HG03135 (cell line): ENCODE data around the gene SURF4.

Experiments used
- ATAC-seq: cut with Tn5 transposase; IDR thresholded peaks from one replicate; pipeline ENCODE4 v1.9.1; 2021; ENCODE audit warnings: mild to moderate bottlenecking, moderate library complexity; ENCODE audit not compliant: unreplicated experiment

SURF4 gene

GRCh38 chr9:133353548-133353947, 22.3 kb downstream of the SURF4 start:
- no peak for ATAC-seq

GRCh38 chr9:133352635-133353340, 23.1 kb downstream of the SURF4 start:
- ATAC-seq: no peak

DNA sequence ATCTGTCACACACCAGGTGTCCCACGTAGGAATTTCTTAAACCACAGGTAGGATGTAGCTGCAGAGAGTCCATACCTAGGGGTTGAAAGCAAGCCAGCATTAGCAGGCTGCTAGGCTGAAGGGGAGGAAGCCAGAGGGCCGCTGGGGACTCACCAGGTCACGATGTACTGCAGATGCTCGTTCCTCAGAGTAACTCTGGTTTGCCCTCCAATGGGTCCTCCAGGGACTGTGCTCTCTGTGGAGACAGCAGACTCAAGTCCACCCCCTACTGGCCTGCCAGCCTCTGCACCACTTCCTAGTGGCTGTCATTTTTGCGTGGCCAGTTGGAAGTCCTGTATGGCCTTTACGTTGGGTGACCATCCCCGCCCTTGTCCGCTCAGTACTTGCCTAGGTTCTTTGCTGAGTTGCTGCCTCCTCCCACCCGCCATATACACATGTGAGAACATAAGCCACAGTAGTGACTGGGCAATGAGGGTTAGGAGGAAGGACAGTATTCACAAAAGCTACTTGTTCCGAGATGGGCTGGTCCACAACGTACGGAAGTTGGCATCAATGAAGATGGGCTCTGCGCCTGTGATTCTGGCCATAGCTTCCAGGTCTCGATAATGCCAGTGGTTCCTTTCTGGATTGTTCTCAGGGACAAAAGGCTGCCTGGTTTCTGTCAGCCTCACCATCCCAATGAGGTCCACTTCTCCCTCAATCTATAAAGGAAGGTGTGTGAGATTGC, 23.8 kb downstream of the SURF4 start:
- no peak for ATAC-seq

- no peak for ATAC-seq
Observed at GRCh38 chr9:133351526-133351907, 24.3 kb downstream of the SURF4 start.

GRCh38 chr9:133349965-133350616, 25.8 kb downstream of the SURF4 start:
- ATAC-seq: no peak

DNA sequence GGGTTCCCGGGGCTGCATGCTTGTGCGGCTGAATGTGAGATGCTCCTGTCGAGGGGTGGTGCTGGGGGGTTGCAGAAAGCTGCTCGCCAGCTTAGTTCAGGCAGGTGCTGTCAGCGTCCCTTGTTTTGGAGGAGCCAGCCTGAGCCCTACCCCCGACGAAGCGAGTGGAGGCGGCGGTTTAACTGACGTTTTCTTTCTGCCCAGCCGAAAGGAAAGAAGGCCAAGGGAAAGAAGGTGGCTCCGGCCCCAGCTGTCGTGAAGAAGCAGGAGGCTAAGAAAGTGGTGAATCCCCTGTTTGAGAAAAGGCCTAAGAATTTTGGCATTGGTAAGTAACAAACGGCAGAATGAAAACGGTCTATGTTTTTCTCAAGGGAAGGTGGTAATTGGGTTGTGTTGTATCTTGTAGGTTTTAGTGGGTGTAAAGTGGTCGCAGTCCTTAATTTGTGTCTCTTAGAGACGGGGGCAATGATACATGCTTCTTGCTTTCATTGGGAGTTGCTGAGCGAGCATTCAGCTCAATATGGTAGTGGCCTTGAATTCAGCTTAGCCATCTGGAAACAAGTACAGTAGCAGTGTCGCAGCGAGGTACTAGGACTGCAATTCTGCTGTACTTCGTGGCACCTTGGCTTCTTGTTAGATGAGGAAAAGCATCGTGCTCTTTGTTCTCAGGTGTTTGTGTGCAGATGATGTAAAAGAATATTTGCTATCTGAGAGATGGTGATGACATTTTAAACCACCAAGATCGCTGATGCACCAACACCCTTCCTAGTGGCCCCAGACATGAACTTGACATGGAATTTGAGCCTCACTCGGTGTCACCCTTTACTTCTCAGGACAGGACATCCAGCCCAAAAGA, 26.9 kb downstream of the SURF4 start:
- ATAC-seq: no peak

DNA sequence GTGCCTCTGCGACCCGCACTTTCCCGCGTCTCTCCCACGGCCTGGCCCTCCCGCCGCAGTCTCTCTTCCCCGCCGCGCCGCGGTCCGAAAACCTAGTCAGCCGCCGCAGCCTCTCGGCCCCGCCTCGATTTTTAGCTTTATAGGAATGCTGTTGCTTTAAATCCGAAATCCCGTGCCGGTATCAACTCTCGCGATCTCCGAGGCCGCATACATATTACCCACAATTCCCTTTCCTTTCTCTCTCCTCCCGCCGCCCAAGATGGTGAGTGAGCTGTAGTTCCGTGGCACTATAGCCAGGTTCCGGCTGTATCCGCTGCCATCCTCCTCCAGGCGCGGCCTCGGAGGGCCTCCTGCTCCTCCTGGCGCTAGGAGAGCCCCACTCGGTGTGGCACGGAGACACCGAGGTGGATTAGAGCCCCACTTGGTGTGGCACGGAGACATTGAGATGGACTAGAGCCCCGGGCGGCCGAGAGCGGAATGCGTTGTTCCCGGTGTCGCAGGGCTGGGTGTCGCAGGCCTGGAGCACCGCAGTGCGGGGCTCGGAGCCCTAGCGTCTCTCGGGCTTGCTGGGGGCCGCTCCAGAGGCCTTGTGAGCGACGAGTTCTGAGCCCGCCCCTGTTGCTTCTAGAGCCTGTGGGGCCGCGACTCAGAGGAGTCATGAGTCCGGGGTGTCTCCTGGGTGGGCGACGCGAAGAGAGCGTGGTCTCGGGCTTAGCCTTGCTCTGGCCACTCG, 27.7 kb downstream of the SURF4 start, which contains the start of the genes MED22 and RPL7A:
Gene MED22 (minus strand): TSS at position 147 of the 733 bp plus-strand sequence. CDS start 1,469 bp downstream, outside the sequence.
Gene RPL7A (plus strand): TSS at position 234 of the 733 bp plus-strand sequence. CDS start 26 bp downstream, at position 260.
- ATAC-seq: peak; percentile 81

DNA sequence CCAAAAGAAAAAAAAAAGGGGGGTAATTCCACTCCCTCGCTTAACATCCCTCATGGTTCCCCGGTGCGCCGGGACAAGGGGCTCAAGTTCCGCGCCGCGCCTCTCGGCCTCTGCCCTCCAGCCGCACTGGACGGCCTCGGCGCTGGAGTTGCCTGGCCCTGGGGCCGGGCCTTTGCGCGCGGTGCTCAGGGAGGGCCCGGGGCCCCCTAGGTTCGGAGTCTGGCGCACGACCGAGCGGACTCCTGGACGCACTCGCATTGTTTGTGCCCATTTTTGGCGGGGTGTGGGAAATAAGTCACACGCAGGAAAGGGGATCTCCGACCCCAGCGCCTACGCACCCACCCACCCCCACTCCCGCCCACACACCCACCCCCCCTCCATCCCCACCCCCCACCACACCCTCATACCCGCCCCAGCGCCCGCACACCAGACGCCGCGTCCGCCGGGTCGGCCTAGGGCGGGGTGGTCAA, 28.3 kb downstream of the SURF4 start:
- ATAC-seq: peak; percentile 14

DNA sequence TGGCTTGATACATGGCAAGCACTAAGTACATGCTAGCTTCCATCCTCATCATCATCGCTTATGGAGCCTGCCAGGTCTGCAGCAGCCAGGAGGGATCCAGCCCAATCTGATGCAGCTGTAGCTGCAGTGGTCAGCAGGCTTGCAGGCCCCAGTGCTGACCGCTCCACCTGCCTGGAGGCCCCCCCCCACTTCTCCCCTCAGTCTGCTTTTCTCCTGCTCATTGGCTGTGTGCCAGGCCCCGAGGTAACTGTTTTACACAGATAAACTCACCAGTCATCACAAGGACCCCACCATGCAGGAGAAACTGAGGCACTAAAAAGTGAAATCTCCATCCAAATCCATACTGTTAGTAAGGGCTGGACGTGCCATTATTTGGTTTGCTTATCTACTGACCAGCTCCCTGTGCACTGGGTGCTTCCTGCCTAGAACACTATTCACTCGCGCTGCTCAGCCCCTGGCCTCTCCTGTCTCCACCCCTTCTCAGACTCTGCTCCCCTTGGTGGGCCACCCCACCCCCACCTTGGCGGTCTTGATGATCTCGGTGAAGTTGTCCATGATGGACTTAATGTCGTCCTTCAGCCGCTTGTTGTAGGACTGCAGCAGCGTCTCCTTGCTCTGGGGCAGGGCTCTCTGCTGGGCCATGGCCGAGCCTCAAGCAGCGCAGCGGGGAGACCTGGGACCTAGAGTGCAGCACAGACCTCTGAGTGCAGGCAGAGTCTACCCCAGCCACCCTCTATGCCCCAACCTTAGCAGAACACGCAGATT, 29.7 kb downstream of the SURF4 start:
- no peak for ATAC-seq

DNA sequence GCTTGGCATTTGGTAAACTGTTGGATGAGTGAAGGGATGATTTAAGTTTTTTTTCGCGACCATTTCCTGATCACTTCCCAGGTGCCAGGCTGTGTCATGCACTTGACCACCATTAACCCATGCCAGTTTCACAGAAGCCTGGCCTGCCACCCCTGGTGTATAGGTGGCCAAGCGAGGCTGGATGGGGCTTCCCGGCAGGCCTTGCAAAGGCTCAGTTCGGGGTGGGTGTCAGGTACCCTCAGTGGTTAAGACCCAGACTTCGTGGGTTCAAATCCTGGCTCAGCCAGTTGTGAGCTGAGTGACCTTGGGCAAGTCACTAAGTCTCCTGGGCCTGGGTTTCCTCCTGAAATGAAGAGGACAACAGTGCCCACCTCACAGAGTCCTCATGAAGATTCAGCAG, 30.3 kb downstream of the SURF4 start:
- ATAC-seq: no peak

GRCh38 chr9:133344979-133345378, 30.9 kb downstream of the SURF4 start:
- ATAC-seq: no peak

DNA sequence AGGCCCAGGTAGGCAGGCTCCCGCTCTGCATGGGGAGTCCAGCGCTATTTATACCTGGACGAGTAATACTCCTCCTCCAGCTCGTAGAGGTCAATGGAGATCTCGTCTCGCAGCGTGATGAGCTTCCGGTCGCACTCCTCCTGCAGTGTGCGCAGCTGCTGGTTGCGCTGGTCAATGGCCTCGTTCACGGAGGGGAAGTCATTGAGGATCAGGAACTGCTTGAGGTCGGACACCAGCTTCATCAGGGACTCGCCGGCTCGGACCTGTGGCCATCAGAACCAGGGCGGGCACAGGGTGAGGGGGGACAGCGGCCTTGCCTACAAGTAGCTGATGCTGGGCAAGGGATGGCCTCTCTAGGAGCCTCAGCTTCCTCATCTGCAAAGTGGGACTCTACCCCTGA, 31.8 kb downstream of the SURF4 start:
- ATAC-seq: no peak

GRCh38 chr9:133342570-133342969, 33.3 kb downstream of the SURF4 start:
- no peak for ATAC-seq

GRCh38 chr9:133342069-133342406, 33.8 kb downstream of the SURF4 start:
- ATAC-seq: no peak

- ATAC-seq: no peak
Observed at GRCh38 chr9:133341369-133342068, 34.3 kb downstream of the SURF4 start.

- ATAC-seq: no peak
Observed at GRCh38 chr9:133340916-133341315, 34.9 kb downstream of the SURF4 start.

- no peak for ATAC-seq
Observed at GRCh38 chr9:133340256-133340655, 35.6 kb downstream of the SURF4 start.

GRCh38 chr9:133339641-133340040, 36.2 kb downstream of the SURF4 start:
- no peak for ATAC-seq
